ENCODE data around the gene FGD5. TPM values are rescaled to one million over a fixed set of nuclear protein-coding genes. Genes with fewer than 3 reads are reported as not detected.

The FGD5 gene
- total RNA-seq, 1 donor from 2014 or later: 16.2 TPM

DNA sequence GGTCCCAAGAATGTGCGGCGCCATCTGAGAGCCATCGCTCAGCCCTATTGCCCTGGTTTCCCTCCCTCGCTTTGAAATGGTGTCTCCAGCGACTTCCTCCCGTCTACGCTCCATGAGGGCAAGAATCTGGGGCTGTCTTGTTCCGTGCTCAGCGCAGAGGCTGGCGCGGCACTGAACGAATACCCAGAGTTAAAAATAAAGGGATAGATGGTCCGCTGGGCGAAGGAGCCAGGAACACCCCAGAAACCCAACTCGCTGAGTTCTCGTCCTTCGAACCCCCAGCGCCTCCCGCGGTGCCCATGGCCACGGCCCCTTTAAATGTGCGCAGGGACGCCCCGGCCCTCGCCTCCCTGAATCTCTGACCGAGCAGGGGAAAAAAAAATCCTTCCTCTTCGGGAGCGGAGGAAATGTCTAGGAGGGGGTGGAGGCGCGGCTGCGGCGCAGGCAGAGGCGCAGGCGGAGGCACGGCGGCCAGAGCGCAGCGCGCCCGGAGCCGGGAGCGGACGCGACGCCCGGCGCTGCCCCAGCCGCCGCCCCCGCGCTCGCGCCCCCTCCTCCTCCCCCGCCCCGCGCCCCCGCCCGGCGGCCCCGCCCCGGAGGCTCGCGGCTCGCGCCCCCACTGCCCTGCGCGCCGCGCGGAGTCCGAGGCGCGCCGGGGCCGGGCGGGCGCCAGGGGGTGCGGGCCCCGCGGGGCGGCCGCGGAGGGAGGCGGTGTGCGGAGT lies 8.5 kb upstream of the FGD5 start:
- H3K9me3 ChIP-seq: no peaks in the 10 kb centered on the region
- DNase-seq (ENCODE audit: extremely low spot score in 2 of 2): no peak
- intact Hi-C loops (cut with DNase I): no loop called here
- H3K4me3 ChIP-seq: peak overlapping the region; percentile 62 to 74
- H3K27ac ChIP-seq: peak overlapping the region; percentile 84
- TF ChIP-seq POLR2A (IDR thresholded peaks at IDR 0.05) (no peak), POLR2AphosphoS5 (IDR thresholded peaks at IDR 0.05; ENCODE audit: insufficient read depth in 1 of 2, low read depth in 1 of 2) (no peak), CTCF (IDR thresholded peaks at IDR 0.05) (no peak)
- no peaks in the 10 kb centered on the region for H3K36me3 ChIP-seq
- peaks cover 21% of the 10 kb centered on the region for H3K4me1 ChIP-seq
- H3K27me3 ChIP-seq: no peaks in the 10 kb centered on the region

DNA sequence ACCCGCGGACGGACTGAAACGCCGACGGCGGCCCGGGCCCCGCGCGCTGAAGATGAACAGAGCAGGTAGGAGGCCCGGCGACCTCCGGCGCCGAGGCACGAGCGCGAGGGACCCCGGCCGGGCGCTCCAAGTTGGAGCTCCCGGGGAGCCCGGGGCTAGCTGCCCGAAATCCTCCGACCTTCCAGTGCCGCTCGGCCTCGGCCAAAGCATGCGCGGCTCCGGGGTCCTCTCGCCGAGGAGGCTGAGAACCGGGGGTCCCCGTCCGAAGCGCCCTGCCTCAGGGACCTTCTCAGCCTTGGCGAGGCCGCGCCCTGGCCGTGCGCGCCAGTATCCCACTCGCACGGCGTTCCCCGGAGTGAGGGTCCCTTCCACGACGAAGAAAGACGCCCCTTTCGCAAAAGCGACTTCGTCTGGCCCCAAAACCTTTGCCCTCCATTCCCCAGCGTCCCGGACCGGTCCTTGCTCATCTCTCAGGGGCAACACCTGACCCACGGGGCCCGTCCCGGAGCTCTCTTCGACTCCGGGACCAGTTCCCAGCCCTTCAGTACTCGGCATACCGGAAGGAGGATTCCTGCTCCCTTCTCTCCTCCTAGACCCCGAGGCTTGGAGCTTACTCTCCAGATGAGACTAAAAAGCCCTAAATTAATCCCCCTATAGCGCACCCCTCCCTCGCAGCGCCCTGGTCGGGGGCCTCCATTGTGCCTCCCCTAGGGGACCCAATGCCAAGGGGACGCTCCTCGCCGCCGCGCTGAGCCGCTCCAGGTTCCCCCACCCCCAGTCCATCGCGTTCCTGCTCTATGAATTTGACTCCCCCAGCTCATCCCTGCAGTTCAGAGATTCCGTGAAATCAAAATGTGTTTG lies 7.7 kb upstream of the FGD5 start:
- Histone ChIP-seq H3K27ac (peak overlapping the region; percentile 84), H3K4me3 (peak overlapping the region; percentile 62 to 74), H3K36me3 (no peaks in the 10 kb centered on the region), H3K4me1 (peaks cover 21% of the 10 kb centered on the region), H3K27me3 (no peaks in the 10 kb centered on the region), H3K9me3 (no peaks in the 10 kb centered on the region)
- no peak for DNase-seq (ENCODE audit: extremely low spot score in 2 of 2)
- intact Hi-C loops (cut with DNase I): no loop called here
- TF ChIP-seq CTCF (IDR thresholded peaks at IDR 0.05): no peak
- peak in 1 of 2 donors; percentile 39 for TF ChIP-seq POLR2AphosphoS5 (IDR thresholded peaks at IDR 0.05; ENCODE audit: insufficient read depth in 1 of 2, low read depth in 1 of 2)

GRCh38 chr3:14811684-14812083 lies 7.1 kb upstream of the FGD5 start:
- Histone ChIP-seq H3K27ac (peak overlapping the region; percentile 84), H3K27me3 (no peaks in the 10 kb centered on the region)
- TF ChIP-seq CTCF (IDR thresholded peaks at IDR 0.05): no peak
- no peak for TF ChIP-seq POLR2AphosphoS5 (IDR thresholded peaks at IDR 0.05; ENCODE audit: insufficient read depth in 1 of 2, low read depth in 1 of 2)
- TF ChIP-seq POLR2A (IDR thresholded peaks at IDR 0.05): no peak

GRCh38 chr3:14812196-14812790 lies 6.5 kb upstream of the FGD5 start:
- Histone ChIP-seq H3K9me3 (no peaks in the 10 kb centered on the region), H3K4me1 (peaks cover 21% of the 10 kb centered on the region), H3K4me3 (peak overlapping the region; percentile 62 to 74)

More at GRCh38 chr3:14811684-14812083, 7.1 kb upstream of the FGD5 start:
- intact Hi-C loops (cut with DNase I): no loop called here
- Histone ChIP-seq H3K36me3 (no peaks in the 10 kb centered on the region), H3K9me3 (no peaks in the 10 kb centered on the region), H3K4me1 (peaks cover 21% of the 10 kb centered on the region), H3K4me3 (peak overlapping the region; percentile 62 to 74)
- no peak for DNase-seq (ENCODE audit: extremely low spot score in 2 of 2)

More at GRCh38 chr3:14812196-14812790, 6.5 kb upstream of the FGD5 start:
- no peaks in the 10 kb centered on the region for H3K36me3 ChIP-seq
- H3K27me3 ChIP-seq: no peaks in the 10 kb centered on the region
- TF ChIP-seq CTCF (IDR thresholded peaks at IDR 0.05) (no peak), POLR2A (IDR thresholded peaks at IDR 0.05) (no peak), POLR2AphosphoS5 (IDR thresholded peaks at IDR 0.05; ENCODE audit: insufficient read depth in 1 of 2, low read depth in 1 of 2) (no peak)
- intact Hi-C loops (cut with DNase I): no loop called here
- H3K27ac ChIP-seq: peak overlapping the region; percentile 84
- no peak for DNase-seq (ENCODE audit: extremely low spot score in 2 of 2)

Measured in vagina (tissue), 2 donors.